HG02840 (cell line): Measurements from ENCODE around the gene EPAS1.

ENCODE experiments used
- ATAC-seq: cut with Tn5 transposase; IDR thresholded peaks from one replicate; pipeline ENCODE4 v1.9.1; 2021; ENCODE audit warnings: mild to moderate bottlenecking, moderate library complexity, moderate number of reproducible peaks; ENCODE audit not compliant: unreplicated experiment, low FRiP score

Gene EPAS1

DNA sequence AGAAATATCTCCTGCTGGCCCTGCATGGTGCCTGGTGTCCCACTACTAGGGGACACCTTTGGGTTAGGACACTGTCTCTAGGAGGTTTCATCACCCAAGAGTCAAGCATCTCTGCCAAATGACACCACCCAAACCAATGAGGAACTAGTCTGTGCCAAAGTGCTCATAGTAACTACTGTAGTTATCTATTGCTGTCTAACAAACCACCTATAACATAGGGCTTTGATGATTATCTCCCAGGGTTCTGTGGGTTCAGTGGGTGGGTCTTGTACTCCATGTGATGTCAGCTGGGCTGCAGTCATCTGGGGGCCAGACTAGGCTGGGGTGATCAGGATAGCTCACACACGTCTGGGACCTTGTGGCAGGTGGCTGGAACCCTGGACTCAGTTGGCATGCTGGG, 59.8 kb downstream of the EPAS1 start:
- ATAC-seq, result no peak

DNA sequence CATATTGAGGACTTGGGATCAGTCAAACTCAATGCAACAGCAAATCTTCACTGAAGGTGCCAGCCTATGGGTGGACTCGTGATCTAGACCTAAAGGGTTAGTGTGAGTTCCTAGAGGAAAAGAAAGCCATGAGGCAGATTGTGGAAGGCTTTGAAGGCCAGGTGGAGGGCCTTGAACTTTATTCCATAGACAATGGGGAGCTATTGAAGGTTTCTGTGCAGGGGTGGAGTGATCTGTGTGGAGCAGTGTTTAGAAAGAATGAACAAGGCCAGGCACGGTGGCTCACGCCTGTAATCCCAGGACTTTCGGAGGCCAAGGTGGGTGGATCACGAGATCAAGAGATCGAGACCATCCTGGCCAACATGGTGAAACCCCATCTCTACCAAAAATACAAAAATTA, 61.5 kb downstream of the EPAS1 start:
- no peak for ATAC-seq

DNA sequence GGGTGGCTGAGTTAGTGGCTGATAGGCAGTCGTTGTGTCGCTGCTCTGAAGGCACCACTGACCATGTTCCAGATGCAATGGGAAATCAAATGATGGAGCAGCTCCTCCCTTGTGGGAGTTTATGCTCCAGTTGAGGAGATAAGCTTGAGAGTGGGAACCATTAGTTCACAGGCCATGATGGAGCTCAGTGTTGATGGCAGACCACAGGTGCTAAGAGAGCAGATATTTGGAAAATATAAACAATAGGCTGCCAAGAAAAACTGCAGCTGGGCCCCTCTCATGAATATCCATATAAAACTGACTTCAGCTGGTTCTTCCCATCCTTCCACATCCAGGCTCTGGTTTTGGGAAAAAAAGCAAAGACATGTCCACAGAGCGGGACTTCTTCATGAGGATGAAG, 63.1 kb downstream of the EPAS1 start:
- ATAC-seq, result no peak

DNA sequence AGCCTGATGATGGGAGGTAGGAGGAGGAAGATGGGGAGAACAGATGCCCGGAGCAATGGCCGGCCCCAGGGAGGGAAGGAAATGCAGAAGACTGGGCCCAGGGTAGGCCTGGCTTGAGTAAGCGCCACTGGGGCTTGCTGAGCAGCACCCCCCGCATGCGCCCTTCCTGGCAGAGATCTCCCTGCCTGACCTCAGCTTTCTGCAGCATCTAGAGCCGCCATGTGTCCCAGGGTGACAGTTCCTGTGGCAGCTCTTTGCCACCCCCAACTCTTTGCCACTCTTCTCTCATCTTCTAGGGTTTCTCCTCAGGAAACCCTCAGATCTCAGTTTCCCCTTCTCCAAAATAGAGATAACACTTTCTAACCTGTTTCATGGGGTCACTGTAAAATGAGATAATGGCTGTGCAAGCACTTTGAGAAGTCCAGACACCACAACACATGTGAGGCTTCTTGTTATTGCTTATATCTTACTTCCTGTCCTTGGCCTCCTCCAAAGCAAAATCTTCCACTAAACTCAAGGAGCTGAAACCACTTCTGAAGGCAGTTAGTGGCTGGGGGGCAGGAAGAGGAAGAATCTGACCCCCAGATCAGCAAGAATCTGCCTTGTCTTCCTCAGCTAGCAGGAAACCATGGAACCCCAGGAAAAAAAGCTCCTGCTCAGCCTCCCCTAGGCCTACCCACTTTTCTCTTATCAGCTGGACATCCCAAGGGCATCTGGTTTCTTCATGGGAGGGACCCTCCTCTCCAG, 64.9 kb downstream of the EPAS1 start:
- no peak for ATAC-seq

DNA sequence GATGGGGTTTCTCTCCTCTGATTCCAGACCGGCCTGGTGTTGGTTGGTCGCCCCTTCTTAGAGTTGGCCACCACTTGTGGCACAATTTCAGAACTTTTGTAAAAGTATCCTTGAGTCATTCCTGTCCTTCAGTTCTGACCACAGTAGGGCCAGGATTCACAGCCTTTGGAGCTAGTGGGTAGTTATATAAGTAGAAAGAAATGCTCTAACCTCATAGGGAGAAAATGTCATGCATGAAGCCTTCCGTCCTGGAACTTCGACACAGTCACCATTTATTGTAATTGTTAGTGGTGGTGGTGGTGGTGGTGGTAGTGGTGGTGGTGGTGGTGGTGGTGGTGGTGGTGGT, 65.4 kb downstream of the EPAS1 start:
- ATAC-seq, result no peak

DNA sequence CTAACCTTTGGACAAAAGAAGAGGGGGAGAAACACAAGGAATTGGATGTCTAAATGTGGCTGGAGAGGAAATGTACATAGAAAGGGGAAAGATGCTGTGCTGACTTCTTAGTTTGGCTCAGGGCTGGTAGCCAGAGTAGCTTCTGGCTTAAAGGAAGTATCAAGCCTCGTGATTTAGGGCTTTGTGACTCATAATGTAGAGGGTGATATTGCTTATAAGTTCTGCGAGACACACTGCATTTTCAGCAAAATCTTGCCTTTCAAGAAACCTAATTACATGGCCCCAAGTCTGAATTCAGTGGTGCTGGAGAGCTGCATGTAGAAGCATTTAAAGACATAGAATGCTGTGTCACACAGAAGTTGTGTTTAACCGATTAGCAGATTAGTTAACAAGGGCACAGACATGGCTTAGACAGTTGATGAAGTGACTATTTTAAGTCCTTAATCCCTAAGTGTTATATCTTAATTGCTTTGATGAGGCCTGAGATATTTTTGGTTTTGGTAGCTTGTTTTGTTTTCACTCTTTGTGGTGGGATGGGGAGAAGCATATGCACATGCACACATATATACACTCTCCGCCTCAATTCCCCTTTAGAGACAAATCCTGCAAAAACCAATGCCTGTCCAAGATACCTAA, 66.4 kb downstream of the EPAS1 start:
- ATAC-seq, result no peak

DNA sequence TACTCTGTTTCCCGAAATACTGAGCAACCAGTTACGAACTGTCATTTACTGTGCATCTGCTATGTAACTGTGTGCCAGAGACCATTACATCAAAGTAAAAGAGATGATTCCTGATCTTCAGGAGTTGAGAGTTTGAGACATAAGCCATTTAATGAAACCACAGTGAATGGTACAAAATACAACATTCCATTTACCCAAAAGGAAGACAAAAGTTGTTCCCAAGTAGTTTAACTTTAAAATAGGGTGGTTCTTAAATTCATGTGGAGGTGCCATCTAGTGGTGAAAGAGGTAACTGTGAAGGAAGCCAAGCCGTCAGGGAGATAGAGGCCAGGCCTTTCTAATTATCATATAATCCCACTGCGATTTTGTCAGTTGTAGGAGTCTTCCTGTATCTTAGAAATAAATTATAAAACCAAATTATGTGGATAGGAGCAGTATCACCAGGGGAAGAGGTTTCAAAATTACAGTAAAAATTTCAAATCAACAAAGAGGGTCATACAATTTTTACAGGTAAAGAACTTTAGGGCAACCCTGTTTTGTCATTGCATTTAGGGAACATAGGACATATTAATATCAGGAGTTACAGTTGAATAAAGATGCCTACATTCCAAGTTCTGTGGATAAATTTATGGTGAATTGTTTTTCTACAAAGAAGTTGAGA, 67.7 kb downstream of the EPAS1 start:
- no peak for ATAC-seq

DNA sequence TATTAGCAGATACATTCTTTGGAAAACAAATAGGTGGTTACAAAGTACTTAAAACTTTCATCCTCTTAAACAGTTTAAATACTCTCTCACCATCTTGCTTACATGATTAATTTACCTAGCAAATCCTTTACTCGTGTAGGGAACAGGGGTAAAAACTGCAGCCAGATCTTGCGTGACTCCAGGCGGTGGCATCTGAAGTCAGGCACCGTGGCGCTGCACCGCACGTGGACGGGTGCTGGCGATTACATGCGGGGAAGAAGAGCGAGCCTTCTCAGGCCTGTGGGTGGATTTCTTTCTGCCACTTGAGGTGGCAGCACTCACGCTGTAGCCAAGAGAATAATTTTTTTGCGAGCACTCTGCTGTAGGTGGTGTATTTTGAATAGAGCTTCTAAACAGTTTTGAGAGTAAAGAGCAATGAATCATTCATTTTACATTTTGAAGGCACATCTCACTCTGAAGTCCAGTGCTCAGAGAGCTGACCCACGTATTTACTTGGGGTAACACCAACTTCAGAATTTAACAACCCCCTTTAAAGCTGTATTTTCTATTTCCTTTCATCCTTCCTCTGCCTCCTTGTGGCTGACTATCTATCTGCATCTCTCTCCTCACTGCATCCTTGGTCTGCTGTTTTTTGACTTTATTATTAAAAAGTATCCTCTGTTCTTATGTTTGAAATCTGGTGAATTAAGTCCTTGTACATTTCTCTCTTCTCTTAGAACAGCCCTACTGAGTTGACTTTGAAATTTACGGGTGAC, 68.9 kb downstream of the EPAS1 start:
- ATAC-seq, result no peak

DNA sequence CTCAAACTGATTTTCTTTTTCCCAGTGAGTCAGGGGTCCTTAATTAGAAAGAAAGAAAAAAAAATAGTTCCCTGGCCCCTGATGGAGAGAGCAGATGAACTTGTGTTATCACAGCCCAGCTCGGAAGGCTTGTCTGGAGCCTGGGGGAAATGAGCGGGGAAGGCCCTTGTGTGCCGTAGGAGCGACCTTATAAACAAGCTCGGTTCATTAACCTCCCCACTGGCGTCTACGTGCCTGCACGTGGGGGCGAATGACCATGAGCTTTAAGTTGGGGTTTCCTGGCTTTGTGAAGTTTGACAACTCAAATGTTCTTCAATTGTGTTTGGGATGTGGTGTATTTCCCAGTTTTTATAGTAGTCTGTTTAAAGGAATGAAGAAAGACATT, 69.5 kb downstream of the EPAS1 start:
- no peak for ATAC-seq

DNA sequence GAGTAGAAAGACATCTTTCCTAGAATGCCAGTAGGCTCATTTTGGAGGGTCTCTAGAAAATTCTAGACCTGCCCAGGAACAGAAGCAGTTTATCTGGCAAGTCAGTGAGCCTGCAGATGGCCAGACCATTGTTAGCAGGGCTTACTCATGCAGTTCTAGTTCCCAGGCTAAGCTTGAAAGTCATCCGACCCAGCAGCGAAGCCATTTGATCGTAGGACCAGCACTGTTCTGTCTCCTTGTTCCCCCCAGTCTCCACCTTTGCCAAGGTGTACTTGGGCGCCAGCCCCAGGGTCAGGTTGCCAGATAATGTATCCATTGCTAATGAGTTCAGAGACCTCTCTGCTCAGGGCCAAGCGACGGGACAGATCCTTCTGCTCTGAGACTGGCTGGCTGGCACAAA, 70.1 kb downstream of the EPAS1 start:
- ATAC-seq, result no peak

DNA sequence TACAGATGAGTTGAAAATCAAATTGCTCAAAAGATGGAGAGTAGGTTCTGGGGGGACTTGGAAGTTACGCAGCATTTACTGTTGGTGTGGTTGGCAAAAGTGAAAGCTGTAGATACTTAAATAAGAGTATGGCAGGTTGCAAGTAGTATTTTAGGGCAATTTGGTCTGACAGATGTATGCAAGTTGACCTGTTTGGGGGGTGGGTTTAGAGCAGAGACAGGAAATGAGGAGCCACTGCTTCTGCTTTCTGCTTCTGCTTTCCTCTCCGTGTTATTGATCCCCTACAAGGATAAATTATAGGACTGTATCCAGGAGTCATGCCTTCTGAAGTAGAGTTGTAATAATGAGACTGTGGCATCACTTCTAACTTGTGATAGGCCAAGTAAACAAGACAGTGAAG, 71.2 kb downstream of the EPAS1 start:
- ATAC-seq, result no peak

DNA sequence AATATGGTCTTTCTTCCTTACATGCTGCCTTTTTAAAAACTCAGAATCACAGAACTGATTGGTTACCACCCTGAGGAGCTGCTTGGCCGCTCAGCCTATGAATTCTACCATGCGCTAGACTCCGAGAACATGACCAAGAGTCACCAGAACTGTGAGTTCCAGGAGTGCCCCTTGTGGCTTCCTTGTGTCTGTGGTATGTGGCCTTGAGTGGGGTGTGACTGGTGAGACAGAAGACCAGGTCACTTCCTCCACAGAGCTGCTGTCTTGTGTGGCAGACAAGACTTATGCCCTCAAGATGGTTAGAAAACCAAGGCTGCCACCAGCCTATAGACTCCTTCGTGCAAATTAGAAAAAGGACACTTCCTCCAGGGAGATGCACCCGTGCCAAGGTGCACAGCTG, 72.6 kb downstream of the EPAS1 start:
- no peak for ATAC-seq

DNA sequence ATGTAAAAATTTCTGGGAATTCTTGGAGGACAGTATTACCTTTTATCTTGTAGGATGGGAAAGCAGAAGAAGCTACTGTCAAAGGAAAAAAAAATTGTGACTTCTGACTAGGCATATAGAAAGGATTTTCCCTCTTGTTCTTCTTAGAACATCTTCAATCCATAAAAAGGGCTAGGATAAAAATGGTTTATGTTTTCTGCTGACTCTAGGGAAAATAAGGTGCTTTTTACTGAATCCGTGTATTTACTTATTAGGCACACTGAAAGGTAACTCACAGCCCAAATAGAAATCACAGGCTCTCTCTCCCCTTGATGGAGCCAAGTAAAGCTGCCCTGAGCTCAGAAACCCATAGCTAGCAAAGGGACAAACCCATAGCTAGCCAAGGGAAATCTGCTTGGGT, 74.6 kb downstream of the EPAS1 start:
- ATAC-seq, result no peak

DNA sequence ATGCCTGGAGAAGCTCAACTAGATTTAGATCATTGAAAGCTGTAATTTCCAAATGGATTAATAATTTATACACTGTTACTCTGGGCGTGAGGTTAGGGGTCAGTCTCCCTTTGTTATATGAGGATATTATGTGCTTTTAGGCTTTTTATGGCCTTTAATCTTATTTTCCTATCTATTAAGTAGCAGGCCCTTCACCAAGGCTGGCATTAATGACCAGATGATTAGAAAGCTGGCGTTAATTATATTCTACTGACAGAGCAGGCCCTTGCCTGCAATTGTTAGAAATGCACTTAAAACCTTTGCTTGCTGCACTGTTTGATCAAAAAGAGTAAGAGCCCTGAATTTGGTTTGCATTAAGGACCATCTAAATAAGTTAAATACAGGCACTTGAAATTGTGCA, 75.3 kb downstream of the EPAS1 start:
- ATAC-seq, result no peak

DNA sequence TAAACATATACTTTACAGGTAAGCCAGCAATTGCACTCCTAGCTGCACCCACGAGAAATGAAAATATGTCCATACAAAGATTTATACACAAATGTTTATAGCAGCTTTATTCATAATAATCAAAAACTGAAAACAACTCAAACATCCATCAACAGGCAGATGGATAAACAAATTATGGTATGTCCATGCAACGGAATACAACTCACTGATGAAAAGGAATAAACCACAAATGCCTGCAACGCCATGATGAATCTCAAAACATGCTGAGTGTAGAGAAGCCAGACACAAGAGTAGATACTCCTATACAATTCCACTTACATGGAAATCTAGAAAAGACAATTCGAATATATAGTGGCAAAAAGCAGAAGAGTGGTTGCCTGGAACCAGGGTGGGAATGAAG, 76.0 kb downstream of the EPAS1 start:
- no peak for ATAC-seq

DNA sequence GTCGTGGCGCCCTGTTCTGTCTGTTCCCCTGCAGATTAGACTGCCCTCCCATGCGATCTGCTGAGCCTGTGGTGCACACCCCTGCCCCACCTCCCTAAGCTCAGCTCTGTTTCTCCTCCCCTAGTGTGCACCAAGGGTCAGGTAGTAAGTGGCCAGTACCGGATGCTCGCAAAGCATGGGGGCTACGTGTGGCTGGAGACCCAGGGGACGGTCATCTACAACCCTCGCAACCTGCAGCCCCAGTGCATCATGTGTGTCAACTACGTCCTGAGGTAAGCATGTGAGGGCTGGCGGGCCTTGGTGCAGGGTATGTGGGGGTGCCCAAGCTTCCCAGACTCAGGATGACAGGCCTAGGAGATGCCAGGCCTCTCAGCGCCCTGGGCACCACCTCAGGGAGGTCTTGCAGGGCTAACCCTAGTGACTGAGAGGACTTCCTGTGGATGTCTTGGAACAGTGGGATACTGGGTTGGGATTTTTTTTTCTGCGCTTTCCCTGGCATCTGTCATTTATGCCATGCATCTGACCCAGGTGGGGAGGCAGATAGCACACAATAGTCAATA, 78.4 kb downstream of the EPAS1 start:
- ATAC-seq, result no peak

DNA sequence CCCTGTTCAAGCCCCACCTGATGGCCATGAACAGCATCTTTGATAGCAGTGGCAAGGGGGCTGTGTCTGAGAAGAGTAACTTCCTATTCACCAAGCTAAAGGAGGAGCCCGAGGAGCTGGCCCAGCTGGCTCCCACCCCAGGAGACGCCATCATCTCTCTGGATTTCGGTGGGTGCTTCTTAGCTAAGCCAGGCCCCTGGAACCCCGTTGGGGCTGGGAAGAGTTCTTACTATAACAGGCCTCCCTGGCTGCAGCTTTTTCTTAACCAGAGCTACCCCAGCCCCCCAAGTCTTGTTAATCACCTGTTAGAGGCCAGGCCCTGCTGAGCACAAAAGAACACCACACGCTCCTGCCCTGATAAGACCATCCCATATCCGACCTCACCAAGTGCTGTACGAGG, 79.4 kb downstream of the EPAS1 start:
- ATAC-seq, result no peak

DNA sequence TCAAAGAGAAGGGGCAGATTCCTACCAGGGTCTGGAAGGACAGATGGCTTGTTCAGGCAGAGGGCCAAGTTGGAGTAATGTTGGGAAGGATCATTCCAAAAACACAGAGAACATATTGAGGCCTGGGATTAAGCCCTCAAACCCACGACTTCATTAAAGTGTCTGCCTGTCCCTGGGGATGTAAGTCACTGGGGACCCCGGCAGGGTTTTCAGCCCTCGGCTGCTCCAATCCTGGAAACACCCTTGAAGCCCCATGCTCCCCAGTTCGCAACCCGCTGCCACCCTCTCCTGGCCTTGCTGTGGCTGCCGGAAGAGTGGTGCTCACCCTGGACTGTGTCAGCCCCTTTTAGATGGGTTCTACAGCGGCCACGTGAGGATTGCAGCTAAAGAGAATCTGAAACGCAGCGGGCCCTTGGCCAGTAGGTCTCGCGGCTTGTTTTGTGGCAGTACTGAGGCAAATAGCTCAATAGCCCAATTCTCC, 79.9 kb downstream of the EPAS1 start:
- ATAC-seq, result no peak

DNA sequence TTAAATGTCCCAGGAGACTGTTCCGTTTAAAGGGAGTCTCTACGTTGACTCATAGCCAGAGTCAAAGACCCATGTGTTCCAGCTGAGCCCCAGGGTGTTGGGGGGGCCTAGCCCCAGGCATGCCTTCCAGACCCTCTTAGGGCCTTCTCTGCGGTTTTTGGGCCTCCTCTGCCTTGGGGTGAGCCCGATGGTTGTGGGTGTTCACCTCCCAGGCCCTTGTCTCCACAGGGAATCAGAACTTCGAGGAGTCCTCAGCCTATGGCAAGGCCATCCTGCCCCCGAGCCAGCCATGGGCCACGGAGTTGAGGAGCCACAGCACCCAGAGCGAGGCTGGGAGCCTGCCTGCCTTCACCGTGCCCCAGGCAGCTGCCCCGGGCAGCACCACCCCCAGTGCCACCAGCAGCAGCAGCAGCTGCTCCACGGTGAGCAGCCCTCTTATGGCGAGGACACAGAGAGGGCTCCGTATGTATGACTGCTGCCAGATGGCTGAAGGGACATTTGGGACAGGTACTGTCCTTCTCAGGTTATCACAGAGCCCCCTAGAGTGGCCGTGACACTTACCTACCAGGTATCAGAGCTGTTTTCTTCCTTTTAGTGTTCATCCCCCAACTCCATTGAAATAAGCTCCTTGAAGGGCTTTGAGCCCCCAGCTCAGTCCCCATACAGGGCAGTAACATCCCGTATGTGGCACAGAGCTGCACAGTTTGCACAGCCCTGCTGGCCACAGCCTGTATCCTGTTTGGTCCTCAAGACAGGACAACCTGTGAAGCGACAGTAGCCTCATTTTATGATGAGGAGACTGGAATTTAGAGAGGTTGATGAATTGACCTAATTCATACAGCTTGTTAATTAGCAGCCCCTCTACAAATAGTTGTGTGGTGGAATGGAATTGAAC, 80.7 kb downstream of the EPAS1 start:
- no peak for ATAC-seq

DNA sequence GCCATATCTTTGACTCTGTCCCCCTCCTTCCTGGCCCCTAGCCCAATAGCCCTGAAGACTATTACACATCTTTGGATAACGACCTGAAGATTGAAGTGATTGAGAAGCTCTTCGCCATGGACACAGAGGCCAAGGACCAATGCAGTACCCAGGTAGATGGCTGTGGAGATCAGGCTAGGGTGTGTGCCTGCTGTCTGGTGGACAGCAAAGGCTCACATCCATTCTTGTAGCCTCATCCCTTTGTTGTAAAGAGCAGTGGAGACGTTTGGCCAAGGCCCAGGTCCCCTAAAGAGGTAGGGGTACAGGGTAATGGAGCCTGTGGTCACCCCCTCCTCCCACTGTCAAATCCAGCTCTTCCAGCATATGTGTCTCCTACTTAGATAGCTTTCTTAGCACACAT, 81.4 kb downstream of the EPAS1 start:
- no peak for ATAC-seq
